ENCODE measurements around the gene BTF3. TPM values are rescaled to one million over a fixed set of nuclear protein-coding genes. Genes with fewer than 3 reads are reported as not detected.

BTF3 gene
- total and polyA plus RNA-seq, 9 of the 15 experiments (the other 6 are each of a cell fraction or from before 2014, with no cell fraction given): 534 to 1,637 (median 848) TPM

Other genes starting within 250 kb of the BTF3 start
- gene FOXD1, start 49.7 kb upstream of the BTF3 start, total RNA-seq (2014; rRNA removed): 0.33 TPM in 1 of 2 replicates, not detected in the other
- gene FOXD1, start 49.7 kb upstream of the BTF3 start, total RNA-seq (2014; rRNA removed; fragmentation: Illumina TruSeq; extraction: Trizol): 0.07 TPM in 1 of 2 replicates, not detected in the other
- gene FOXD1, start 49.7 kb upstream of the BTF3 start, total RNA-seq (2015; rRNA removed; fragmentation: Illumina TruSeq; extraction: Trizol): not detected in 2 replicates
- 0.22 and 0.40 TPM in 2 replicates for gene FOXD1, start 49.7 kb upstream of the BTF3 start, total RNA-seq (2021)
- 0.03 TPM in 2 replicates for gene FOXD1, start 49.7 kb upstream of the BTF3 start, polyA plus RNA-seq (2011; rRNA removed)
- gene FOXD1, start 49.7 kb upstream of the BTF3 start, polyA plus RNA-seq (2014; fragmentation: Illumina TruSeq; extraction: Trizol): 0.06 and 0.10 TPM in 2 replicates
- gene FOXD1, start 49.7 kb upstream of the BTF3 start, polyA plus RNA-seq (2014; fragmentation: Nextera tagmentation; extraction: Ambion mirVana): not detected
- 0.20 TPM in 1 of 2 replicates, not detected in the other for gene FOXD1, start 49.7 kb upstream of the BTF3 start, polyA plus RNA-seq (2014; rRNA removed)
- 9.8 and 9.9 TPM in 2 replicates for gene ANKRA2, start 67.2 kb downstream of the BTF3 start, total RNA-seq (2014; rRNA removed)
- gene ANKRA2, start 67.2 kb downstream of the BTF3 start, total RNA-seq (2014; rRNA removed; fragmentation: Illumina TruSeq; extraction: Trizol): 15.8 and 20.2 TPM in 2 replicates
- gene ANKRA2, start 67.2 kb downstream of the BTF3 start, total RNA-seq (2015; rRNA removed; fragmentation: Illumina TruSeq; extraction: Trizol): 7.9 and 8.9 TPM in 2 replicates
- gene ANKRA2, start 67.2 kb downstream of the BTF3 start, total RNA-seq (2021): 8.5 and 13.5 TPM in 2 replicates
- 24.6 and 28.7 TPM in 2 replicates for gene ANKRA2, start 67.2 kb downstream of the BTF3 start, polyA plus RNA-seq (2011; rRNA removed)
- 10.5 and 11.7 TPM in 2 replicates for gene ANKRA2, start 67.2 kb downstream of the BTF3 start, polyA plus RNA-seq (2014; fragmentation: Illumina TruSeq; extraction: Trizol)
- 10 to 100 TPM; 11.9 to 16.4 TPM for gene ANKRA2, start 67.2 kb downstream of the BTF3 start, polyA plus RNA-seq (2014; fragmentation: Nextera tagmentation; extraction: Ambion mirVana)
- gene ANKRA2, start 67.2 kb downstream of the BTF3 start, polyA plus RNA-seq (2014; rRNA removed): 12.3 and 12.8 TPM in 2 replicates
- gene UTP15, start 67.3 kb downstream of the BTF3 start, total RNA-seq (2014; rRNA removed): 28.1 and 31.2 TPM in 2 replicates
- 46.2 and 55.4 TPM in 2 replicates for gene UTP15, start 67.3 kb downstream of the BTF3 start, total RNA-seq (2014; rRNA removed; fragmentation: Illumina TruSeq; extraction: Trizol)
- gene UTP15, start 67.3 kb downstream of the BTF3 start, total RNA-seq (2015; rRNA removed; fragmentation: Illumina TruSeq; extraction: Trizol): 38.3 and 46.7 TPM in 2 replicates
- 38.9 and 51.0 TPM in 2 replicates for gene UTP15, start 67.3 kb downstream of the BTF3 start, total RNA-seq (2021)
- 24.0 and 33.8 TPM in 2 replicates for gene UTP15, start 67.3 kb downstream of the BTF3 start, polyA plus RNA-seq (2011; rRNA removed)
- 29.8 and 37.0 TPM in 2 replicates for gene UTP15, start 67.3 kb downstream of the BTF3 start, polyA plus RNA-seq (2014; fragmentation: Illumina TruSeq; extraction: Trizol)
- gene UTP15, start 67.3 kb downstream of the BTF3 start, polyA plus RNA-seq (2014; fragmentation: Nextera tagmentation; extraction: Ambion mirVana): 10 to 100 TPM; 28.1 to 49.3 TPM
- 33.7 and 34.1 TPM in 2 replicates for gene UTP15, start 67.3 kb downstream of the BTF3 start, polyA plus RNA-seq (2014; rRNA removed)
- gene ARHGEF28, start 127.8 kb downstream of the BTF3 start, total RNA-seq (2014; rRNA removed): not detected in 2 replicates
- gene ARHGEF28, start 127.8 kb downstream of the BTF3 start, total RNA-seq (2014; rRNA removed; fragmentation: Illumina TruSeq; extraction: Trizol): not detected in 2 replicates
- gene ARHGEF28, start 127.8 kb downstream of the BTF3 start, total RNA-seq (2015; rRNA removed; fragmentation: Illumina TruSeq; extraction: Trizol): not detected in 2 replicates
- 0.07 and 0.27 TPM in 2 replicates for gene ARHGEF28, start 127.8 kb downstream of the BTF3 start, total RNA-seq (2021)
- not detected in 2 replicates for gene ARHGEF28, start 127.8 kb downstream of the BTF3 start, polyA plus RNA-seq (2011; rRNA removed)
- not detected in 2 replicates for gene ARHGEF28, start 127.8 kb downstream of the BTF3 start, polyA plus RNA-seq (2014; fragmentation: Illumina TruSeq; extraction: Trizol)
- not detected for gene ARHGEF28, start 127.8 kb downstream of the BTF3 start, polyA plus RNA-seq (2014; fragmentation: Nextera tagmentation; extraction: Ambion mirVana)
- gene ARHGEF28, start 127.8 kb downstream of the BTF3 start, polyA plus RNA-seq (2014; rRNA removed): not detected in 2 replicates